NCI-H1105 treated with DMSO at 0.1 percent for 48 hours (cell line): Measurements from ENCODE around the gene PLEKHO1.
"Not testable (repeated sequence)": the region's sequence is repeated elsewhere in the genome, so short reads cannot be mapped to it uniquely, and the experiment has no call there.

Experiments used
- DNase-seq: peaks from one replicate; lab custom pipeline; 2025; lab: John Stamatoyannopoulos, UW

PLEKHO1 gene

DNA sequence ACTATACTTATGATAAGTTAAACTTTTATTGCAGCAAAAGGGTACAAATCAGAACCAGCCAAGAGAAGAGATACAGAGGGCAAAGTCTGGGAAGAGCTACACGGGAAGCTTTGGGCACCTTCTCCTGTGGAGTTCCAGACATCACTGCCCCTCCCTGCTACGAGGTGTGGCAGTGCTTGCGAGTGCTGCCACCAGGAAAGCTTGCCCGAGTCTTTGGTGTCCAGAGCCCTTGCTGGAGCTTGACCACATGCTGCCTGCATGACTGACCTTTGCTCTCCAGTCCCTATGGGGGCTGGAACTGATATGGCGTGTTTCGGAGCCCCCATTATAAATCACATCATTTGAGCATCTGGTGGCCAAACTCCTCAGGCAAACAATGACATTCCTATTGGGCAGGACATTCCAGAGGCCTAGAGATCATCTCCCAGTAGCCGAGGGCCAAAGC is 23.4 kb downstream of the PLEKHO1 start:
- no peak for DNase-seq

DNA sequence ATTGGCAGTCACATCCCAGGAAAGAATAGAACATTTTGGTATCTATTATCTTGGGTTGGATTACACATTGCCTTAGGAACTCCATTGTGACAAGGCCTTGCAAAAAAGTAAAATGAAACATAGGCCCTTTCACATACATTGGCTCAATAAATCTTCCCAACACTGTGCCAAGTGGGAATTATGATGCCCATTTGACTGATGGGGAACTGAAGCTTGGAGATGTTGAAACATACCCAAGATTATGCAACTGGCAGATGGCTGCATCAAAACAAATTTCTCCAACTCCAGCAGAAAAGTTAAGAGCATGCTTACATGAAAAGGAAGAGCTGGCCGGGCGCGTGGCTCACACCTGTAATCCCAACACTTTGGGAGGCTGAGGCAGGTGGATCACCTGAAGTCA is 26.9 kb downstream of the PLEKHO1 start:
- no peak for DNase-seq

DNA sequence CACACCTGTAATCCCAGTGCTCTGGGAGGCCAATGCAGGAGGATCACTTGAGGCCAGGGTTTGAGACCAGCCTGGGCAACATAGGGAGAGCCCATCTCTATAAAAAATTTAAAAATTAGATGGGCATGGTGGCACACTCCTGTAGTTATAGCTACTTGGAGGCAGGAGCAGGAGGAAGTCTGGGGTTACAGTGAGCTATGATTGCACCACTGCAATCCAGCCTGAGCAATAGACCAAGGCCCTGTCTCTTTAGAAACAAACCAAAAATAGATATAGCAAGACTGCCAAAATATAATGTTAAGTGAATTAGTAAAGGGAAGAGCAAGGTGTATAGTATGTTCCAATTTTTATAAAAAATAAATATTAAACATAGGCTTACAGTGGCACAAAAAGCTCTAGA is 28.8 kb downstream of the PLEKHO1 start:
- no peak for DNase-seq

DNA sequence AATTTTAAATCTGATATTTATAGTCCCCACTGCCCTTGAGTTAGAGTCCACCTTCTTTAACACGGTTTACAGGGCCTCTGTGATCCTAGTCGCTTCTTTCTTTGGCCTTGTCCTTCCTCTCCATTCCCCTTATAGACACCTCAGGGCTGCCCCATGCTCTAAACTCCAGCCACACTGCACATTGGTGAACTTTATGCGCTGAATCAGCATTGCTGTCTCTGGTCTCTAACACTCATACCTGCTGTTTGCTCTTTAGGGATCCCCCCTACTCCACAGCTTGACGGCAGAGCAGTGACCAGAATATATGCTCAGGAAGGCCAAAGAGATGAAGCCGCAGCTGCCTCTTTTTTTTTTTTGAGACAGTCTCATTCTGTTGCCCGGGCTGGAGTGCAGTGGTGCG is 30.2 kb downstream of the PLEKHO1 start:
- DNase-seq: no peak

DNA sequence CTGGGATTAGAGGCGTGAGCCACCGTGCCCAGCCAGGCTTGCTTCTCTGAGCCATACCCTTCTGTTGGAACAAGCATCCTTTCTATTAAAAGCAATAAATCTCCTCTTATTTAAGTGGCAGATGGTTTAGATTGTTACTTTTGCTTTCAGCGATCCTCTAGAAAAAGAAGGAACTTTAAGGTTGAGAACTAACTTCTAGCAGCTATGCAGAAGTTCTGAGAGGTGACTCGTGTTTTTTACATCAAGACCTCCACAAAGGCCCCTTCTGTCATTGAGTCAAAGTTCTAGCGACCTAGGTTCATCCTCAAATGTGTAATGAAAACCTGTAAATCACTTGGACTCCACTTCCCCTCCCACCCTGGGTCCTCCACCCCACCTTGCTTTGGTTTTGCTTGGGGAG is 30.8 kb downstream of the PLEKHO1 start:
- DNase-seq: no peak

DNA sequence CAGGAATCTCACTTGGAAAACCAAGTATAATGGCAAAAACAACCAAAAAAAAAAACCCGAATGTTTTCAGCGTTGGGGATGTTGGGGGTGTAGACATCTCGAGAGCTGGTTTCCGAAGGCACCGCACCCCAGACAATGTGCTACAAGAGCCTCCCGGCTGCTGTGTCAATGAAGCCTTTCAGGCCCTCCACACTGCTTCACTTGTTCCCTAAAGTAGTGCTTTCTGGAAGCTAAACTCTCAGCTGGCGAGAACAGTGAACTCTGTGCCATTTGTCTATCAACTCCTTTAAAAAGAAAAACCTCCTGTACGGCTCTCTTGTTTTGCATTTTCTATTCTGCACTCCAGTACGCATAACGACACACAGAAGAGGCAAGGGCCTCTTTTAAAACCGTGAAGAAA is 32.5 kb downstream of the PLEKHO1 start:
- no peak for DNase-seq

DNA sequence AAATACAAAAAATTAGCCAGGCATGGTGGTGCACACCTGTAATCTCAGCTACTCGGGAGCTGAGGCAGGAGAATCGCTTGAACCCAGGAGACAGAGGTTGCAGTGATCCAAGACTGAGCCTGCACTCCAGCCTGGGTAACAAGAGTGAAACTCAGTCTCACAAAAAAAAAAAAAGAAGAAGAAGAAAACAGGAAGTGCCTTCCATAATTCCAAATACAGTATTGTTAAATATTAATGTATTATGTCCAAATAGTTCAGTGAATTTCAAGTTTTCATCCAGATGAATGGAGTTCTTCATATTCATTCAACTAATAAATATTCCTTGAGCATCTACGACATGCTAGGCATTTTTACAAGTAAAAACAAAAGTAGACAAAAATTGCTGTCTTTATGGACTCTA is 33.3 kb downstream of the PLEKHO1 start:
- no peak for DNase-seq

DNA sequence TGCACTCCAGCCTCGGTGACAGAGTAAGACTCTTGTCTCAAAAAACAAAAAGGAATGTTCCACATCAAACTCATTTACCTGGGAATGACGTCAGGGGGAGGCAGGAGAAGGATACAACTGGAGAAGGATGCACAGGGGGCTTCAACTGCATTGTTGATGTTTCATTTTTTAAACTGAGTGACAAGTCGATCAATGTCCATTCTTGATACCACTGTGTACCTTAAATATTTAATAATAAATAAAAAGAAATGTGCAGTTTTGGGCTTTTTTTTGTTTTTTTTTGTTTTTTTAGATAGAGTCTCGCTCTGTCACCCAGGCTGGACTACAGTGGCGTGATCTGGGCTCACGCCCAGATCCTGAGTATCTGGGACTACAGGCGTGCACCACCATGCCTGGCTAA is 35.8 kb downstream of the PLEKHO1 start:
- DNase-seq: no peak

DNA sequence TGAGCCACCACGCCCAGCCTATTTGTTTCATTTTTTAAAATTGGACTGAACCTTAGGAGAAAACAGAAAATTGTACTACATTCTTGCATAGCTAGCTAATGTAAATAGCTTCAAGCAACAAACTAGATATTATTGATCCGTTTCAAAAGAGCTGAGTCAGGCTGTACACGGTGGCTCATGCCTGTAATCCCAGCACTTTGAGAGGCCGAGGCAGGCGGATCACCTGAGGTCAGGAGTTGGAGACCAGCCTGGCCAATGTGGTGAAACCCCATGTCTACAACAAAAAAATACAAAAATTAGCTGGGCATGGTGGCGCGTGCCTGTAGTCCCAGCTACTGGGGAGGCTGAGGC is 36.7 kb downstream of the PLEKHO1 start:
- not testable (repeated sequence) for DNase-seq

DNA sequence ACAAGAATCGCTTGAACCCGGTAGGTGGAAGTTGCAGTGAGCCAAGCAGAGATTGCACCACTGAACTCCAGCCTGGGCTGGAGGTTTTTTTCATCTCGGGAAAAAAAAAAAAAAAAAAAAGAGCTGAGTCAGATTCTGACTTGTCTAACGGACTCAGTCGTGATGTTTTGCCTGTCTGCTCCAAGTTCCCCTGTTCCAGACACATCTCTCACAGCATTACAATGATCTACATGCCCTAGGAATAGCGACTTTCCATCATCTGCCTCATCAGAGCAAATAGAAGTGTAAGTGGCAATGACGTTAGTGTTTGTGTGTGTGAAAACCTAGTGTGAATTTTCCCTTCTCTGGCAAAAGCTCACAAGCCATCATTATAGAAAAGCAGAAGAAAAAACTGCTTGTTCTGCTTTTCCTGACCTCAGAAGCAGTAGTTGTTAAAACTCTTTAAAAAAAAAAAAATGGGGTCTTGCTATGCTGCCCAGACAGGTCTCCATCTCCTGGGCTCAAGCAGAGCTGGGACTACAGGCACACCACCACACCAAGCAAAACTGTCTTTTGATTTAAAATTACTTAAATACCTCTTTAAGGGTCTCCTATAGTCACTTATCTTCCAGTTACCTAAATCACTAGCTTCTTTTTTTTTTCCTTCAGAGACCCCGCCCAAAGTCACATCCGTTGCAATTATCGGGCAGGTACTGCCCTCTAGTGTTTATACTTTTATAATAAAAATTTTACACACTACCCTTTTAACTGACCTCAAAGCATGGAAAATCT is 37.3 kb downstream of the PLEKHO1 start:
- peak; percentile 64 for DNase-seq

DNA sequence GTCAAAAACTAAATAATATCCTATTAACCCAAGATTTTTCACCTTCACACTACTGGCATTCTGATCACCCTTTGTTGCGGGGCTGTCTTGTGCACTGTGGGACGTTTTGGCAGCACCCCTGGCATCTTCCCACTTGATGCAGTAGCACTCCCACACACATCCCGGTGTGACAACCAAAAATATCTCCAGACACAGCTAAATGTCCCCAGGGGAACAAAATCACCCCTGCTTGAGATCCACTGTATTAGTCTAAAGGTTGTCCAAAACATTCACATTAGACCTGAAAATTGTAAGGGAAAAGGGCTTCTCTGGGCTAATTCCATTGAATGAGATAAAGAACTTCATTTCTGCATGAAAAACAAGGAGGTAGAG is 37.8 kb downstream of the PLEKHO1 start:
- DNase-seq: no peak

DNA sequence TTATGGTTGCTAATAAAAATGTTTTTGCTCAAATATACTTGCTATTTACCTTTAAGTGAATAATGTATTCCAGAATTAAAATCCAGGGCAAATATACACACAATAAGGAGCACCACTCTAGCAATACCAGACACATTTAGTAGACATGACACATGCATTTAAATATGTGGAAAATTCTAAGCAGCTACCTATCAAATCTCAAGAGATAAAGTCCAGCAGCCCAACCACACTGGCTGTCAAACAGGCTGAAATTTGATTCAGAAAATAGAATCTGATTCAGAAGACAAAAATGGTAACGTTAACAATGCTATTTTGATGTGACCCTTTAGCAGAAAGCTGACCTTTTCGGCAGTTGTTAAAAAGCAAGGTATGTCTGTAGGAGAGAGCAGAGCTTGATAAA is 42.3 kb downstream of the PLEKHO1 start:
- DNase-seq: no peak

DNA sequence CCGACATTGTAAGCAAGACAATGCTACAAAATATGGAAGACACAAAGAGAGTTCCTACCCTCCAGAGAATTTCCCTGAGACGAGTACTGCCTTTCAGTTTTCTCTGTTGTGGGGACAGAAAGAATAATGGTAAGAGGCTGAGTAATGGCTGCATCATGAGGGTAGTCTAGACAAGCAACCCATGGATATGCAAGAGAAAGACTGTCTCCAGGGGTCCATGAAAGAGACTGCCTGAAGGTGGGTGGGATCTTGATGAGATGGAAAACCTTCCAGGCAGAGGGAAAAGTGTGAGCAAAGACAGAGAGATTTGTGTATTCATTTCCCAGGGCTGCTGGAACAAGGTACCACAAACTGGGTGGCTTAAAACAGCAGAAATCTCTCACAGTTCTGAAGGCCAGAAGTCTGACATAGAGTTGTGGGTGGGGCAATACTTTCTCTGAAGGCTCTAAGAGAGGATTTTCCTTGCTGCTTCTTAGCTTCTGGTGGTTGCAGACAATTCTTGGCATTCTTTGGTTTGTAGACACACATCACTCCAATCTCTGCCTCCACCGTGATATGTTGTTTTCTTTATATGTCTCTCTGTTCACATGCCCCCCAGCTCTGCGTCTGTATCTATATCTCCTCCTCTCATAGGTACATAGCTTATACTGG is 44.8 kb downstream of the PLEKHO1 start:
- DNase-seq: no peak

DNA sequence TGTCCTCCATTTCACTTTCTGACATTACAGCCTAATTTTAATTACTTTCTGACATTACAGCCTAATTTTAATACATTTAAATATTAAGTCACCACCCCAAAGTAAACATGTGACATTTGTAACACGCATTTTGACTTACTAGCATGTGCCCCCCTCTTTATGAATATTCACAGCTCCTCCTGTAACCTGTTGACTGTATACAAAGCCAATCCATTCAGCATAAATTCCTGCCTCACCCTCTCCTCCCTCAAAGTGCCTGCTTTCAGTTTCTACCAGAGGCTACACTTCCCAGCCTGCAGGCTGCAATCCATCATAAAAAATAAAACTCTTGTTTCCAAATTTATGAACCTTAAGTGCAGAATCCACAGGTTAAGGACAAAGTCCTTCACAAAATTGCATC is 46.7 kb downstream of the PLEKHO1 start:
- no peak for DNase-seq

DNA sequence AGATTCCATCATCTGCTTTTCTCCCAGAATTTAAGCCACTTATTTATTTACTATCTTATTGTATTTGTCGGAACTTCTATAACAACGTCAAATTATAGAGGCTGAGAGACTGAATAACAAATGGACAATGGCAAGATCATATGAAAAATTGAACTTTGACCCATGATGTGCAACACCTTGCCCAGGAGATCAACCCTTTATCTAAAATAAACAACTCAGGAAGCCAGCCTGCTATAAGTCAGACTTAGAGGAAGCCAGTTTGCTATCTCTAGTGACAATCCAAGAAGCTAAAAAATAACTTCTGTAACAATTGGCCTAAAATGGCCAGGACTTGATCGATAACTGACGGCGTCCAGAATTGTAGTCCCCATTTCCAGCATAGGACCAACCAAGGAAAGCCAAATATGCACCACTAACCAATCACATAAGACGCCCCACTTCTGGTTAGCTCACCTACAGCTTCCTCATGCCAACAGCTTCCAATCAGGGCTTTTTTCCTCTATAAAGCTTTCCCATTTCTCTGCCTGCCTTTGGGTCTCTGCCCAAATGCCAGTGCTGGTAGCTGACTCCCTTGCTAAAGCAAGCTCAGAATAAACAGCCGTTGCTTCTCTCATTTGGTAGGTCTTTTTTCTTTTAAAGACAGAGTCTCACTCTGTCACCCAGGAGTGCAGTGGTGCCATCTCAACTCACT is 57.7 kb downstream of the PLEKHO1 start:
- DNase-seq: no peak

DNA sequence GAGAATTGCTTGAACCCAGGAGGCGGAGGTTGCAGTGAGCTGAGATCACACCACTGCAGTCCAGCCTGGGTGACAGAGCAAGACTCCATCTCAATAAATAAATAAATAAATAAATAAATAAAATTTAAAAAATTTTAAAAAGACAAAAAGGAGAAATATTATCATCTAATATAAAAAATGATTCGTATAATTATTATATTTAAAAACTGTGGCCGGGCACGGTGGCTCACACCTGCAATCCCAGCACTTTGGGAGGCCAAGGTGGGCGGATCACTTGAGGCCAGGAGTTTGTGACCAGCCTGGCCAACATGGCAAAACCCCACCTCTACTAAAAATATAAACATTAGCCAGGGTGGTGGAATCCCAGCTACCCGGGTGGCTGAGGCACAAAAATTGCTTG is 58.7 kb downstream of the PLEKHO1 start:
- DNase-seq: not testable (repeated sequence)
